GM21737 (cell line): ENCODE measurements around the gene TRMT44.
A peak's percentile ranks its signal among the peaks of the same experiment; 100 is the strongest.
"Not testable (repeated sequence)": the region's sequence is repeated elsewhere in the genome, so short reads cannot be mapped to it uniquely, and the experiment has no call there.

ENCODE experiments used
- ATAC-seq: cut with Tn5 transposase; IDR thresholded peaks from one replicate; pipeline ENCODE4 v1.9.1; 2021; ENCODE audit warnings: mild to moderate bottlenecking, moderate library complexity; ENCODE audit not compliant: unreplicated experiment

TRMT44 gene

DNA sequence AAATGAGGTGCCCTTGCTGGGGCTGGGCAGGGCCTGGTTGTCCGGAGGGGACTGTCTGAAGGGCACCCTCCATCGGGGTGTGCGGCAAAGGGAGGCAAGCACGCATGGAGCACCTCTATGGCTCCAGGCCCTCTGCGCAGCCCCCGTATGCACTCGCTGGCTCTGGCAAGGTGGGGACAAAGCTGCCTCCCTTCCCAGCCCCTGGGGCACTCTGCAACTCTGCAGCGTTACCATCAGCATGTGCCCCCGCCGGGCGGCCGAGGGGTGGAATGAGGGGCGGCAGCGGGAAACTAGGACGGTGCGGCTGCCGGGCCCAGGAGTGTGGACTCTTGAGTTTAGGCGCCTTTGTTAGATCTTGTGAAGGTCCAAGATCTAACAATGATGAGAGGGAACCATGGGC, 26.4 kb downstream of the TRMT44 start:
- ATAC-seq: no peak

DNA sequence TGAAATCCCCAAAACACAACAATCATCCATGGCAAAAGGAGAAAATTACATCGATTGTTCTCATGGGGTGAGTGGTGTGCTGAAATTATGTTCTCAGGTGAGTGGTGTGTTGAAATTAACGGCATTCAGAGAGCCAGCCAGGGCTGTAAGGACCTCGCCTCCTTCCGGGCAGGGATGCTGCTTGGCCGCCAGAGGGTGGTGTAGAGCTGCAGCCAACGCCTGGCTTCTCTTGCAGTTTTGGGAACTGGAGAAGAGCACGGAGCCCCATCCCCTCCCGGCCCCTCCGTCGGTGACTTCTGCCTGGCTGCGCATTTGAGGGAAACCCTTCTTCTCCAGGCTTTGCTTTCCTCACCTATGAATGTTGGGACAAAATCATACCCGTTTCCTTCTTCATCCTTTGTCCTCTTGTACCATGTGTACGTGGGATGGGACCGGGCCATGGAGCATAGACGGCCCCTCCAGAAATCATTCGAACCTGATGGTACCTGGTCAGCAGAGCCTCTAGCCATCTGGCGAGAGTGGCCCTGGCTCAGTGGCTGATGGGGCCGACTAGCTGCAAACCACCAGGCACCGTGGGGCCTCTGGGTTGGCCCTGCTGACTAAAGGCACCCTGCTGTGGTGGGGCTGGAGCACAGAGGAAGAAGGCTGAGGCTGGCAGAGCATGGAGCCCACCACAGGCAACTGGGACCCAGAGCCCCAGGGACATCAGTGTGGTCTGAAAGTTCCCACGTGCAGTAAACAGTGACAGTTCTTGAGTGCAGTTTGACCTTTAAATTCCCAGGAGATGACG, 28.4 kb downstream of the TRMT44 start:
- peak; percentile 78 for ATAC-seq

DNA sequence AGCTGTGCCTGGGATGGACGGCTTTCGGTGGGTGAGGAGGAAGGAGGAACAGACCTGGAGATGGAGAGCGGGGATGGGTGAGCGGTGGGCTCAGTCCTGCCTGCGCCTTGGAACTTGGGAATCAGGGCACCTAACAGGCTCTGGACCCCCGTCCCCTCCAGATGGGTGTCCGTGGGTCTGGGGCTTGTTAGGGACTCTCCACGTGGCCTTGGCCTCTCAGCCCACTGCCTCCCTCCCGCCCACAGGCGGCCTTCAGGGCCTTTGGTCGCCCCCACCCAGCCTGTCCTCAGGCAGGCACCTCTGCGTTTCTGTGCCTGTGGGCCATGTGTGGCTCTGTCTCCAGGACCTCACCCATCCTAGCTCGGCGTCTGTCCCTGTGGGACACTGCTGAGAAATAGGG, 29.0 kb downstream of the TRMT44 start:
- ATAC-seq: no peak

DNA sequence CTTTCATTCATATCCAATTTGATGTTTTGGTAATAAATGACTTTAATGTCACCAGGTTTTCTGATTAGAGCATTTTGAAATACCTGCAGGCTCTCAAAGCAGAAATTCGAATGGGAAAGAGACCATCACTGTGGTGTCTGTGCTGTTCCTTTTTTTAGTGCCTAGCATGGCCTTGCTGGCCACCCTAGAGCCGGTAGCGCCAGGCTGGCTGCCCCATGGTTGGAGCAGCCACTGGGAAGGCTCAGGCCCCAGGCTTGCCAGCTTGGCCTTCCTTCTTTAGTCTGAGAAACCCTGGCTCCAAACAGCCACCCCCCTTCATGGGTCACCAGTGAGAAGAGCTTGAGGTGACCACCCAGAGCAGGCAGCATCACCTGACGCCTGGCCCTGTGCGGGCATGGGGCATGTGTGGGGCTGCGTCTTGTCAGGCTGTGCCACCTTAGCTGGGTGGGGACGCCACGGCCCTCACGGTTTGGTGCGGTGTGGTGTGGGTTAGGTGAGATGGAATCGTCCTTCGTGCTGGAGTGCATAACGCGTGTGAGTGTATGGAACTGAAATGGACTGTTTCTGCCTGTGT, 30.0 kb downstream of the TRMT44 start:
- ATAC-seq: no peak

- ATAC-seq: no peak
Measured at GRCh38 chr4:8471211-8471875, 30.8 kb downstream of the TRMT44 start.

DNA sequence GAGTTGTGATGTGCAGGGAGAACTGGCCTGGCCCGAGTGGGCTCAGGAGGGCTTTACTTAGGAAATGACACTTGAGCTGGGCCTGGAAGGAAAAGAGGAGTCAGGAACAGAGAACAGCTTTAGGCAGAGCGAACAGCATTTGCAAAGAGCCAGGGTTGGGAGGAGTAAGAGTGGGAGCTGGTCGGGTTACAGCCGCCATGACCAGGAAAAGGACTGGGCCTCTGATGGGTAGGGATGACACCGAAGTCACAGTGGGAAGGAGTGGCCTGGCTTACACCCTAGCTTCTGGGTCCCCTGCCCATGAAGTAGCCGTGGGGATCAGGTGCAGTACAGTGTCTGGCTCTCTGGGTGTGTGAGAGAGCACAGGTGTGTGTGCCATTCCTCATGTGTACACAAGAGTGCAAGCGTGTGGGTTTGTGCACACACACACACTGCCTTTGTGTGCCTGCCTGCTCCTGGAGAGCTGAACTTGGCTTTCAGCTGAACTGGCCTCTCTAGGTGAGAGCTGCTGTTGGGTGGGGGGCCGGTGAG, 31.6 kb downstream of the TRMT44 start:
- ATAC-seq: no peak

DNA sequence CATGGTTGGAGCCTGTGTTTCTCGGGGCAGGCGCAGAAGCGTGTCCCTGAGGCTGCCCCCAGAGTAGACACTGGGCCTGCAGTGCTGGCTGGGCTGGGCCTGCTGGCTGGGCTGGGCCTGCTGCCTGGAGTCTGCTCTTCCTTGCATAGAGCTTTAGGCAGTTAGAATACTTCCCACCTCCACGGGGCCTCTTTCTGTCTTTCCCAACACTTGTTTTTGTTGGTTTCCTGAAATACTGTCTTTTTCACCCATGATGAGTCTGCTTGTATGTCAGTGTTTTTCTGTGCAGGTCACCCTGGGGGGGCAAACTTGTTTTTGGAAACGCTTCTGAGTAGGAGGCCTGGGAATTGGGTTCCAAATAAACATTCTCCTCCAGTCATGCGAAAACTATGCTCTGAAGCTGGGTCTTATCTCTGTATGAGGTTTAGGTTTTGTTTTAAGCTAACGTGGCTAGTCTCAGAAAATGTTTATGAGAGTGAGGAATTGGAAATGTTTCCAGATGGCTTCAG, 32.2 kb downstream of the TRMT44 start:
- no peak for ATAC-seq

DNA sequence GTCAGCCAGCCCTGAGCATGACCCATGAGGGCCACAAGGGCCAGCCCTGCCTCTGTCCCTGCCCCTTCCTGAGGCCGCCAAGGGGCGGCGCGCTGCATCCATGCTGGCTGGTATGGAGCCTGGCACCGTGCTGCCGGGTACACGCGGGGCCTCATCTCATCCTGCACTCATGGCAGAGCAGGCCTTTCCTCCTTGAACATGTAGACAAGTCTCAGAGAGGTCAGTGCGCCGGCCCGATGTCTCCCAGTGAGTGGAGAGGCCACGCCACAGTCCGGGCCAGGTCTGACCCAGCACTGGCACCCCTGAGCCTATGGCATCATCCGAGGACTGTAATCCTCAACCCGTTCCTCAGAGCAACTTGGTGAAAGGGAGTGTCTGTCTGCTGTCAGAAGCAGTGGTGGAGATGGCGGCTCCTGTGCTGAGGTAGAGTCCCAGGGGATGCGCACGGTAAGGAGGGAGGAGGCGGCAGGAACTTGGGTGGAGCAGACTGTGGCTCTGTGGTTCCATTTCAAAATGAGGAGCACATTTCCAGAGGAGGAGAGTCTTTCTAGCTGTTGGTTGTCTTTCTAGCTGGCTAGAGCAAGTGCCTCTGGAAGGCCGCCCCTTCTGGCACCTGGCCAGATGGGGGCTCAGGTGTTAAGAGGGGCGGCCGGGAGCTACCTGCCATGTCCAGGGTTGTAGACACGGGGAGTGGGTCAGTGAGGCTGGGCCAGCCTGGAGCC, 32.8 kb downstream of the TRMT44 start:
- no peak for ATAC-seq

- ATAC-seq: no peak
Measured at GRCh38 chr4:8473920-8474590, 33.5 kb downstream of the TRMT44 start.

- no peak for ATAC-seq
Measured at GRCh38 chr4:8474856-8475255, 34.3 kb downstream of the TRMT44 start.

GRCh38 chr4:8475751-8476575, 35.4 kb downstream of the TRMT44 start:
- ATAC-seq: no peak

- no peak for ATAC-seq
Measured at GRCh38 chr4:8477095-8477635, 36.6 kb downstream of the TRMT44 start.

DNA sequence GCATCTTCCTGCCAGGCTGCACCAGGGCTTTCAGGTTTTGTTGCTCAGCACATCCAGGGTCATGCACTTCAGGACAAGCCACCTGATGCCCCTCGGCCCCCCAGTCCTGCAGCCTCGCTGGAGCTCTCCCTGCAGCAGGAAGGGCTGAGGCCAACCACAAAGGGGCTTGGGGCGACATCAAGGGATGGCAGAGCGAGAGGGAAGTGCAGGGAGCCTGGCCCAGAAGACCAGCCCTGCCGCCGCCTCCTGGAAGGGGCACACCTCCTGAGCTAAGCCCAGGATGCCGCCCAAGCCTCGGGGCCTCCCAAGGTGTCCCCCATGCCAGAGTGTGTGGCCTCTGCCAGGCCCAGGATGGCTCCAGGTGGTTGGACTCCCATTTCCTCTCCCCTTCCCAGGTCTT, 37.1 kb downstream of the TRMT44 start:
- no peak for ATAC-seq

GRCh38 chr4:8478371-8478770, 37.8 kb downstream of the TRMT44 start:
- no peak for ATAC-seq

- ATAC-seq: no peak
Measured at GRCh38 chr4:8478801-8479744, 38.5 kb downstream of the TRMT44 start.

- ATAC-seq: no peak
Measured at GRCh38 chr4:8480221-8480620, 39.6 kb downstream of the TRMT44 start.

DNA sequence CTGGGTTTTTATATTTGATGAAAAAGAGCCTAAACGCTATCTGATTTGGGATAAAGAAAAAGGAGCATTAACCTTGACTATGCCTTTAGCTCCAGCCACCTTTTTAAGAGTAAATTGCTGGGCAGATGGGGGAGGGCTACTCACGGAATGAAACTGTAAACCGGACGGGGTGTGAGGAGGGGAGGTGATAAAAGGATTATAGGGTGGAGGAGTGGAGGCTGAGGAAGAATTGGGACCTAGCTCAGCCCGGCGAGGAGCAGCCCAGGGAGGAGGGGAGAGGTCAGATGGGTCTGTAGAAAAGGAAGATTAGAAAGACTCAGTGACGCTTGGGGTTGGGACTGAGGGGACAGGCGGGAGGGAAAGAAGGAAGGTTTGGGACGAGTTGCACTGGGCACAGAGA, 46.1 kb downstream of the TRMT44 start:
- ATAC-seq: not testable (repeated sequence)

- ATAC-seq: no peak
Measured at GRCh38 chr4:8488791-8489369, 48.3 kb downstream of the TRMT44 start.
